Pulmonary artery endothelial cell (primary cell): ENCODE results near the gene ASB6. TPM values are rescaled to one million over a fixed set of nuclear protein-coding genes. Genes with fewer than 3 reads are reported as not detected.
"Not testable (repeated sequence)": the region's sequence is repeated elsewhere in the genome, so short reads cannot be mapped to it uniquely, and the experiment has no call there.

Source experiments
- DNase-seq: peaks from one replicate; pipeline ENCODE4 v3.0.0-alpha.2; 2011; ENCODE audit warnings: low read depth, low spot score
- total RNA-seq: library from RNA; depleted of rRNA; stranded (reverse); fragments of >200 nt; gene quantifications from 2 replicates; pipeline ENCODE4 v1.2.3, GENCODE V29; 2014

Gene ASB6
- total RNA-seq, 1 donor from 2014 or later, result 15.4 TPM

DNA sequence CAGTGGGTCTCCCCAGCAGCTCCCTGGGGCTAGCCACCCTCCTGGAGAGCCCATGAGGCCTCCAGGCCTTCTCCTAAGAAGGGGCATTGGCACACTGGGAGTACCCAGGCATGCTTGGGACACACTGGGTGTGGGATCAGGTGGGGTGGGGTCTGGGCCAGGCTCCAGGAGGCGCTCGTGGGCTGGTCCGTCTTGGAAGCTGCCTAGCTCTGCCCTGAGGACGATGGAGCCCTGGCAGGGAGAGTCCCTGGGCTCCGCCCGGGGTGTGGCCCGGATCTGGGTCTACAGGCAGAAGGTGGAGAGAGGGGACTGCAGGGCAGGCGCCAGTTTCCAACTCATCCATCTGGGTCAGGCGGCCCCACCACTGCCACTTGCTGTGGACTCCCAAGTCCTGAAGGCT lies 25.9 kb upstream of the ASB6 start:
- no peak for DNase-seq

DNA sequence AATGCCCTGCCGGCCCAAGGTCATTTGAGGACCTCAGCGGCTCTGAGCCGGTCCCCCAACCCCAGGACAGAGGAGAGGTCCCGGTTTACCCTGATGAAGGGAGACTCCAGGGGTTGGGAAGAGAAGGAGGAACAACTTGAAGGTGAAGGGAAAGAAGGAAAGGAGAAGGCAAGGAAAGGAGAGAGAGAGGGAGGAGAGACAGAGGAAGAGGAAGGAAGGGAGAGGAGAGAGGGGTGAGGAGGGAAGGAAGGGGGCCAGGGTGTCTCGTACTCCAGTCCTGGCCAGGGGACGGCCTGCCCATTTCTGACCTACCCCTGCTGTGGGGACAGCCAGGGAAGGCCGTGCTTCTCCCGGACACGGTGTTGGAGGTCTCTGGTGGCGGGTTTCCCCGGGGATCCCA lies 25.4 kb upstream of the ASB6 start:
- DNase-seq, result no peak

DNA sequence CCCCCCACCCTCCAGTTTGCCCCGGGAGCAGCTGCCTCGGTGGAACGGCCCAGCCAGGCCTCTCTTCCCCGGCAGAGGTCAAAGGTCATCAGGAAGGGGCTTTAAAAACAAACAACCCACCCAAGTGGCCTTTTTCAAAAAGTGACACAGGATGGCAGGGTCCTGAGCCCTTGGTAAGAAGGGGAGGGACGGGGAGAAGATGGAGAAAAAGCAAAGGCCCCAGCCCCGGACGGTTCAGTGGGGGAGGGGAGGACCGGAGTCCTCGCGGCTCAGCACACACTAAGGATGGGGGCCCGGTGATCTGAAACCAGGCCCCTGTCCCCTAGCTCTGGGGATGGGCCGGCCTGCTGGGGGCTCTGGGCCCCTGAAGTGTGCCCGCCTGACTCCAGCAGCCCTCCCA lies 24.6 kb upstream of the ASB6 start:
- no peak for DNase-seq

DNA sequence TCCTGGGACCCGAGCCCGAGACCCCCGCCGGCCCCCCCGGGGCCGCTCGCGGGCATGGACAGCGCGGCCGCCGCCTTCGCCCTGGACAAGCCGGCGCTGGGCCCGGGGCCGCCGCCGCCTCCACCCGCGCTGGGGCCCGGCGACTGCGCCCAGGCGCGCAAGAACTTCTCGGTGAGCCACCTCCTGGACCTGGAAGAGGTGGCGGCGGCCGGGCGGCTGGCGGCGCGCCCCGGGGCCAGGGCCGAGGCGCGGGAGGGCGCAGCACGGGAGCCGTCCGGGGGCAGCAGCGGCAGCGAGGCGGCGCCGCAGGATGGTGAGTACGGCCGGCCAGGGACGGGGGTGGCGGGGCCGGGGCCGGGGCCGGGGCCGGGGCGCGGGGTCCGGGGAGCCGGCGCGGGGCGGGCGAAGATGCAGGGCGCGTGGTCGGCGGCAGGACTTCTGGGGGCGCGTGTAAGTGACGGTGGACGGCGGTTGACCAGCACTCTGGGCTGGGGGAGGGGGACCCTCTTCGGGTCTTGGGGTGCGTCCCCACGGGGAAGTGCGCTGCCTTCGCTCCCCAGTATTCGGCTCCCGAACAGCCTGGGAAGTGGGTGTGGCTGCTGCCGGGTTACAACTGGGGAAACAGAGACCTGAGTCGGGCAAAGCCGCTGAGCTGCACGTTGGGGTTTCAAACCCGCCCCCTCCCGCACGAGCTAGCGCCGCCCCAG lies 24.0 kb upstream of the ASB6 start:
- DNase-seq, result no peak

DNA sequence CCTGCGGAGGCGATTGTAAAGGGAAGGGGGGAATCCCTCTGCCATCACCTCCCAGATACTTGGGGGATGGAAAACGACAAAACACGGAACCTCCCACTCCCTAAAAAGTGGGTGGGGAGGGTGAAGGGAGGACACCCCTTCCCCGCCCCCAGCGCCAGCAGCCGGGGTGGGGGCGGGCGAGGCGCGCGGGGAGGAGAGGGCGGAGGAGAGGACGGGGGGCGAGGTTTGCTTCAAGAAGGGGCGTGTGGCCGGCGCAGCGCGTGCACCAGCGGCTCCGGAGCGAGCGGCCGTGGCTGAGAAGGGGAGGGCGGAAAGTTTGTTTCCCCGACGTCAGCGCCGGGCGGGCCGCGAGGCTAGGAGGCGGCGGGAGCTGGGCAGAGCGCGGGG lies 23.4 kb upstream of the ASB6 start, which contains the start of gene PRRX2:
TSS of gene PRRX2 (plus strand) at position 259 of the 387 bp plus-strand sequence. CDS start 221 bp downstream, outside the sequence.
- no peak for DNase-seq

DNA sequence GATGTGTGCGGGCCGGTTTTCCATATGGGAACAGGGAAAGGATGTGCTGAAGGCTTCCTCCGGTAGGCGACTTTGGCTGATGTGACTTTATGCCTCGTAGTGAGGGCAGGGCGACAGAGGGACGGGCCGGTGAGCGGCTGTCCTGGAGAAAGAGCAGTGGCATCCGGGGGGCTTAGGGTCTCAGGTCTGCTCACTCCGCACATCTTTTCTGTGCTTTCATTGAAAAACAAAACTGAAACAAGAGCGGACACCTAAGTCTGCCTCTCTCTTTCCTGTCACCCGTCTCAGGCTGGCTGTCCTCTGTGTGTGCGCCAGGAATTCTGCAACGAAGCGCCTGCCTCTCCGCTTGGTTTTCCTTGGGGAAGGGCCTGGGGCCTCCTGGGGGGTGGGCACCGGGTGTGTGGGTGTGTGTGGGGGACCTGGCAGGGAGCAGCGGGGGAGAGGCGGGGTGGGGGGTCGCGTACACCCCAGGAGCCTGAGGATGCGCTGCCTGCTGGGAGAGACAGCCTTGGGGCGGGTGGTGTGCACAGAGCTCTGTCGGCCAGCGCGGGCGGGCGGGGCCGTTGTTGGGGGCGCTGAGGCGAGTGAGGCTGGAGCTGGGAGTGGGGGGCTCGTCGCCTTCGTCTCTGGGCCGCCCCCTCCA lies 22.9 kb upstream of the ASB6 start:
- no peak for DNase-seq

DNA sequence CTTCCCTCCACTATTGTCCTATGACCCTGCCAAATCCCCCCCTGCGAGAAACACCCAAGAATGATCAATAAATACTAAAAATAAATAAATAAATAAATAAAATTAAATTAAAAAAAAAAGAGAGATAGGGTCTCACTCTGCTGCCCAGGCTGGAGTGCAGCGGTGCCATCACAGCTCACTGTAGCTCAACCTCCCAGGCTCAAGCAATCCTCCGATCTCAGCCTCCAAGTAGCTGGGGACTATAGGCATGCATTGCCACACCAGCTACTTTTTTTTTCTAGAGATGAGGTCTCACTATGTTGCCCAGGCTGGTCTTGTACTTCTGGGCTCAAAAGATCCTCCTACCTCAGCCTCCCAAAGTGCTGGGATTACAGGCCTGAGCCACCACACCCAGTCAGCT lies 20.3 kb upstream of the ASB6 start:
- DNase-seq, result not testable (repeated sequence)

DNA sequence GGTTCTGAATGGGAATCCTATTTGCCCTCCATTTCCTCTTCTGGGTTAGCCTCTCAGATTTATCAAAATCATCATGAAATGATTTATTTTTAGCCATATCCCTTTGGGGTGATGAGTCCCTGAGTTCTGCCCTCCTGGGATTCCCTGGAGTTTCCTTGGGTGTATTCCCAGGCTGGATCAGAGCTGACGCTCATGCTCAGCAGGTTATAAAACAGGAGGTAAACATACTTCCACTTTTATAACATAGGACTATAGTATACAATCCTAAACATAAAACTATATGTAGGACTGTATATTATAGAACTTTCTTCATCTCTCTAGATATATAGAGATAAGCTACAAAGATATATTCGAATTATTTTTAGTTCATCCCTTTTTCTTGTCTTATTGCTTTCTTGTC lies 19.1 kb upstream of the ASB6 start:
- no peak for DNase-seq

DNA sequence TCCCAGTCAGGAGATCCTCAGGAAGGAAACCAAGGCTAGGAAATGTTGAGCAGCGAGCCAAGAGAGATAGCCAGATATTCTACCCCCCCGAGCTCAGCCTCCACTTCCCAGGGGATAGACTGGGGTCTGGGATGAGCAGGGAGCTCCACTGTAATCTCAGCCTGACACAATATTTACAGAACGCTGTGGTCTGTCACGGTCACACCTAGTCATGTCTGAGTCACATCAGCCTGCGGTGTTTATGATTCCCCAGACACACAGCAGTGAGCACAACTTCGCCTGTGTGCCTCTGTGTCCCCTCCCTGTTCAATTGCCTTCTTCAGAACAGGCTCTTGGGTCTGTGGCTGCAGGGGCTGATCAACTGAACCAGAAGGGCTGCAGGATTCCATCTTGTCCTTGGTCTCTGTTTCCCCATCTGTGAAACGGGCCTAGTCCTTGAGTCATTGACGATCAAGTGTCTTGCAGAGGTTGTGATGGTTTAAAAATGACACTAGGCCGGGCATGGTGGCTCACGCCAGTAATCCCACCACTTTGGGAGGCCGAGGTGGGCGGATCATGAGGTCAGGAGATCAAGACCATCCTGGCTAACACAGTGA lies 14.9 kb upstream of the ASB6 start:
- DNase-seq, result no peak

DNA sequence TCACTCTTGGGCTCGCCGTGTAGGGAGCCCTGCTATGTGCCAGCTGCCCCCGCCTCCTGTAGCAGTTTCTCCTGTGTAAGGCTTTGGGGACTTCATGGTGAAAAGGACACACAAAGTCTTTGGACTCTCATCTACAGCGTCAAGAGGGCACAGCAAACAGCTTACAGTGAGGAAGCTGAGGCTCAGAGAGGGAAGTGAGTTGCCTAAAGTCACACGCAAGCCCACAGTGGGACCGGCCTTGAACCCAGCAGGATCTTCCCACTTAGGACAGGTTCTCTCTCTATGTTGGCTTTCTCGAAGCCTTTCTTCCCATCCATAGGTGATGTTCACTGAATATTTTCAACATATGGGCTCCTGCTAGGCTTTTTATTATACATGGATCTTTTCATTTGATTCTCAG lies 13.7 kb upstream of the ASB6 start:
- no peak for DNase-seq

DNA sequence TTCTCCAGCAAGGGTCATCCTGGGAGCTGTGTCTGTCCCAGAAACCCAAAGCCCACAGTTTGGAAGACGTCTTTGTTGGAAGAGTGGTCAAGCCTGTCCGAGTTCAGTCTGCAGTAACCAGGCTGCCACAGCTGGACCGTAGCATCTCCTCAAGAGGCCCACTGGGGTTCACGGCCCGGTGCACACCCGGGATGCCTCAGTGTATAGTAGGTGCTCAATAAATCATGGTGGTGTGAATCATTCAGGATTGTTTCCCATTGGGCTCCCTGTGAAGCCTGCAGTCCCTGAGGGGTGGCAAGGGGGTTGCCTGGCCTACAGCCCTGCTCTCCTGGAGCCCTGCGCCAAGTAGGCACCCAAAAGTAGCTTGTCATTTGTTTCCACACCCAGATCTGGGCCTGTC lies 13.2 kb upstream of the ASB6 start:
- no peak for DNase-seq

DNA sequence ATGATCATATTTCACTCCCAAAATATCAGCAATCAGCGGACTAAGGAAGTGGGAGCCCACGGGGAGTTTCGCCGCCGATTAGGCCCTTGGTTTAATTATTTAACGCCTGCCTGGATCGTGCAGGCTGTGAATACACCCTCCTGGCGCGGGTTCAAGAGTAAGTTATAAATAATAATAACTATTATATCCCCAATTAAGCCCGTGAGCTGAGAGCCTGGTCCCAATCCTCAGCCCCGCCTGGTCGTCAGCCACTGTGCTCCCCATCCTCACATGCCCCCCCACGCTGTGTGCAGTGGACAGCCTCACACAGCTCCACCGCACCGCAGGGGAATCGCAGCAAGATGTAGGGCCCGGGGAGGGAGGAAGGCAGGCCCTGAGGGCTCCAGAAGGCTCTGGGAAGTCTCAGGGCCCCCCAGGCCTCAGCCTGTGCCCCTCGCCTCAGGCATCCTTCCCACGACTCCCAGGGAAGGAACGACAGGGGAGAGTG lies 12.6 kb upstream of the ASB6 start:
- no peak for DNase-seq

DNA sequence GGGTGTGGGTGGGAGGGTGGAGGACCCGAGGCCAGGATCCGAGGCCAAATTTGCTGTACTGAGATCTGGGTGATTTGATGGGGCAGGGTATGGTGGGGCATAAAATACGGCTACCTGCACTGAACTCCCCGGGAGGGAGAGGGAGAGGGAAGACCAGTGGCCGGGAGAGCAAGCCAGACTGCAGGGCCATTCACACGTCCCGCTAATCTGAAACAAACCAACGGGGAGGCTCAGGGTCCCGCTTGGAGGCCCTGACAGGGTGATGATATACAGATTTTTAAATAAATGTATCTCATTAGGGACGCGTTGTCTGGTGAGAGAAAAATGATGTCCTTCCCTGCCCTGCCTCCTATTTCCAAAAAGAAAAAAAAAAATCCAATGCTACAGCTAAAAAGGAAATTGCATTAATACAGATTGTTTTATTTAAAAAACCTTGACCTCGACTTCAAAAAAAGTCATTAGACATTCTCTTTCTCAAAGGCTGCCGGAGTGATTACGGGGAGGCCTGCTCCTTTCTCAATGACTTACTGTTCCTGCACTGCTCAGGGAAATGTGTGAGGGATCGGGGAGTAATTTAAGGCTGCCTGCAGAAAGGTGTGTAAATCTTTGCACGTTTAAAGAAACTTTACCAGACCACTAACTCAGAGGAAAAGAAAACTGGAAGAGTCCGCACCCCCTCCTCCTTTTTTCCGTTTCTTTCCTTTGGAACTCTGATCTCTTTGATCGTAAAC lies 12.0 kb upstream of the ASB6 start:
- DNase-seq, result no peak

DNA sequence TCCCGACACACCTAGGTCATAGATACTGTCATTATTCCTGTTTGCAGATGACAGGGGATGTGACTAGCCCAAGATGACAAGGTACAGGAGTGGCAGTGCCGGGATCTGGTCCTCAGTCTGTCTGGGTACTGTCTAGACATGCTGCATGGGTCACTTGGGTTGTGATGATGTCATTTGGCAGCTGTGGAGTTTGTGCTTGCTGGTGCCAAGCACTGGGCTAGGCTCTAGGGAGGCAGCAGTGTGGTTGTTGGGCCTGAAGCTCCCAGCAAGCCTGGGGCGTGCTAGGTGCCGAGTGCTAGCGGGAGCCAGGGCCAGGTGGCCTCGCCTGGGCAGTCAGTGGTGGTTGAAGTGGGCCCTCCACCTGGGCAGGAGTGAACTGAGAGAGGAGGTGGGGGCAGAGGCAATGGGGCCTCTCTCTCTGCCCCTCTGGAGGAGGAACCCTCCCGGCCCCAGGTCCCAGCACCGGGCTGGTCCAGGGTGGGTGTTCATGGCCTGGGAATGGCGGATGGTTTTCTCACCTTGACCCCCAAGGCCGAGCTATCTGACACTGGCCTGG lies 8.8 kb upstream of the ASB6 start:
- DNase-seq, result no peak

DNA sequence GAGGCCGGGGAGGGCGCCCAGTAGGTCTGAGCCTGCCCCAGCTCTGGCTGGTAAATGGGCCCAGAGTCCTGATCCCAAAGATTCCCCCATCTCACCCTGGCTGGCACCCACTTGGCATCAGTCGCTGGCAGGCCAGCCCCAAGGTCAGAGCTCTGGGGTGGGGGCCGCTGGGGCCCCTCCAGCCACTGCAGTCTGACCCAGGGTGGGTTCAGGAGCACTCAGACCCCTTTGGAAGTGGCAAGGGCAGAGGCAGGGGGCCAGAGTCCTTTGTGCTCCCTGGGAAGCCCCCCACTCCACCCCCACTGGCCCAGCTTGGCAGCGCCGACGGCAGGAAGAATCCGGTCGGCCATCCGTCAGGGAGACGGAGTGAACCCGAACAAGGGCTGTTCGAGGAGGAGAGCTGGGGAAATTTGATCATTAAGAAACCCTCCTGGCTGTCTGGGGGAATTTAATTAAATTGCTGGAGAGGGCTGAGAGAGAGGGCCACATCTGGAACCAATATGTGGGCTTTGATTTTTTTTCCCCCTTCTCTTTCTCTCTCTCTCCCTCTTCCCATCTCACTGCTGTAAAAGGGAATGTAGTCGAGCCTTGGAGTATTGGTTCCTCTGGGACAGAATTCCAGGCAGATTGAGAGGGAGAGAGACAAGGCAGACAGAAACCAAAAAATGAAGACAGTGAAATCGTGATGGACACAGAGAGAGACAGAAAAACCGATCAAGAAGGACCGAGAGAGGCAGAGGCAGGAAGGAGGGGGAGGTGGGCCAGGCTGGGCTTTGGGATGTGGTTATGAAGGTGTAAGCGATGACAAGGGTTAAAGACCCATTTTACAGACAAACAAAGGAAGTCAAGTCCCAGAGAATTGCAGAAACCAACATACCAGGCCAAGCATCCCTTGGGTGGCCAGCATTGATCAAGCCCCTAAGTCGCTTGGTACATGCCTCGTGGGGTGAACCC lies 8.1 kb upstream of the ASB6 start:
- no peak for DNase-seq

DNA sequence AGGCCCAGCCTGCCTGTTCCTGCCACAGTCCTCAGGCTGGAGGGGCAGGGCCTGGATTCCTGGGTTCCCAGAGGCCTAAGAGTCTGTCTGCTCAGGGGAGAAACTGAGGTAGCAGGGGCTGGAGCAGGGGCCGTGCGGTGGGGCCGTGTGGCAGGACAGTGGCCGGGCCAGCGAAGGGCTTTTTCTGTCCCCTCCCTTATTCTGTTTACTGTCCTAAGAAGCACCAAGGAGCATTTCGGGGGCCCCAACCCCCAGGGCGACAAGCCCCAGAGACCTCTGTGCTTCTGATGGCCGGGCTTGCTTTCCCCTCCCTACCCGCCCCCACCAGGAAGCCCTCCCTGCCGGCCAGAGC lies 6.8 kb upstream of the ASB6 start:
- no peak for DNase-seq

DNA sequence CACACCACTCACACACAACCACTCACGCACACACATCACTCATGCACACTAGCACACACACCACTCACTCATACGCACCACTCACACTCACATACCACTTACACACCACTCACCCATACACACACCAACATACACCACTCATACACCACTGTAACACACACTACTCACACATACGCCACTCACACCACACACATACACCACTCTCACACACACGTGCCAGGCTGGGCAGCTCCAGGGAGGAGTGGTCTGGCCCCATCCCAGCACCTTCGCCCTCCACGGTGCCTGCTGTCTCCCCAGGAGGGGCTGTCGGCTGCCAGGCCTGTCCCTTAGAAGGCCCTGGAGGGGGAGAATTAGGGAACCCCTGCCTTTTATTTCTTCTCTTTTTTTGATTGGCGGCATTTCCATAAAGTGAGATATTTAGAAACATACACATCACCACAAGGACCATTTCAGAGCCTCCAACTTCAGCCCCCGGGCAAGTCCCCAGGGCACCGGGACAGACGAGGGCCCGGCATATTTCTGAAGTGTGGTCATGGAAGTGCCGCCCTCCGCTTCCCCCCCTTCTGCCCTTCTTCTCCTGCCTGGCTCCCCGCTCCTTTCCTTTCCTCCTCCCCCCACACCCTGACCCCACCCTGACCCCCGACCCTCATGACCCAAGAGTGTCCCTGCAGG lies 6.3 kb upstream of the ASB6 start:
- DNase-seq, result no peak

DNA sequence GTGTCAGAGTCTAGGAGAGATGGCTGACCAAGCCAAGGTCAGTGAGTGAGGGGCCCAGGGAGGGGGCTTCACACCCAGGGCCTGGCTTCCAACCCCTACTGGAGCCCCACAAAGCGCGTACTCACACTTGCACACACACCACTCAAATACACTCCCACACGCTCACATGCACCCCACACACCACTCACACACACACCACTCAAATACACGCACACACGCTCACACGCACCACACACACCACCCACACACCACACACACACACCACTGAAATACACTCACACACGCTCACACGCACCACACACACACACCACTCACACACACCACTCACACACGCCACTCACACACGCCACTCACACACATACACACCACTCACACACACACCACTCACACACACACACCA lies 5.7 kb upstream of the ASB6 start:
- DNase-seq, result no peak

DNA sequence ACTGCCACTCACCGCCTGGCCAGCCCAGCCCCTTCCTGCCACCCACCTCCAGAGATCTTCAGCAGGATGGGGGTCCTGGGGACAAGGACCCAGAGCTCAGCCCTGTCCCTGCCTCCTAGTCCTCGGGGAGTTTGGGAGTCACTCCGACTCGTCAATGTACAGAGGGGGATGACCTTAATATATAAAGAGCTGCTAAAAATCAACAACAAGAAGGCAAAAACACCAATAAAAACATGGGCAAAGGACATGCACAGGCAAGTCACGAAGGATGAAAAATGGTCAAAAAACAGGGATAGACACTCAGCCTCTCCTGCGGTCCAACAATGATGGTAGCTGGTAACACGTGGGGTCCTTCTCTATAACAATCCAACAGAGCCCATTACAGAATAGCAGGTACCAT lies 4.7 kb upstream of the ASB6 start:
- no peak for DNase-seq

DNA sequence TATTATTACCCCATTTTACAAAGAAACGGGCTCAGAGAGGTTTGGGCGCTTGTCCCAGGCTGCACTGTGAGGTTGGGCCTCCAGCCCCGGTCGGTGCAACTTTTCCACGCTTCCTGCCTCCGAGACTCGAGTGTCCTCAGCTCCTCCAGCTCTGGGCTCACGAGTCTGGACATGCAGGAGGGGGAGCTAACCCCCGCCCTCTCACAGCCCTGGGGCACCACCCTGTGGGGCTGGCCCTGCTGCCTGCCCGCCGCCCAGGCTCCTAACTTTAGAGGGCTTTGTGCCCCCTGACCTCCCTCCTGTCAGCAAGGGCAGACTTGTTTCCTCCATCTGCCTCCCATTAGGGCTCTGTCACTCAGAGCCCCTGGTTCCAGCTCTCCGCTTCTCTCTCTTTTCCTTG lies 4.3 kb upstream of the ASB6 start:
- no peak for DNase-seq
